AG09309 (cell line): ENCODE data around the gene CANT1.

Experiments
- DNase-seq: peaks from one replicate; pipeline ENCODE4 v3.0.0-alpha.2; 2010; ENCODE audit warnings: low read depth
- H3K4me3 ChIP-seq: 2 replicates; pipeline ENCODE4 v1.5.1; 2011; ENCODE audit warnings: mild to moderate bottlenecking, low read depth, low read length, moderate library complexity; ENCODE audit not compliant: control insufficient read depth
- TF ChIP-seq, protein P1 (sequence below): IDR thresholded peaks from 2 replicates; pipeline ENCODE4 v1.5.1; 2011; ENCODE audit warnings: mild to moderate bottlenecking, low read depth, low read length, inconsistent platforms; ENCODE audit not compliant: insufficient read depth, control insufficient read depth; ENCODE audit errors: missing control alignments

Gene CANT1

DNA sequence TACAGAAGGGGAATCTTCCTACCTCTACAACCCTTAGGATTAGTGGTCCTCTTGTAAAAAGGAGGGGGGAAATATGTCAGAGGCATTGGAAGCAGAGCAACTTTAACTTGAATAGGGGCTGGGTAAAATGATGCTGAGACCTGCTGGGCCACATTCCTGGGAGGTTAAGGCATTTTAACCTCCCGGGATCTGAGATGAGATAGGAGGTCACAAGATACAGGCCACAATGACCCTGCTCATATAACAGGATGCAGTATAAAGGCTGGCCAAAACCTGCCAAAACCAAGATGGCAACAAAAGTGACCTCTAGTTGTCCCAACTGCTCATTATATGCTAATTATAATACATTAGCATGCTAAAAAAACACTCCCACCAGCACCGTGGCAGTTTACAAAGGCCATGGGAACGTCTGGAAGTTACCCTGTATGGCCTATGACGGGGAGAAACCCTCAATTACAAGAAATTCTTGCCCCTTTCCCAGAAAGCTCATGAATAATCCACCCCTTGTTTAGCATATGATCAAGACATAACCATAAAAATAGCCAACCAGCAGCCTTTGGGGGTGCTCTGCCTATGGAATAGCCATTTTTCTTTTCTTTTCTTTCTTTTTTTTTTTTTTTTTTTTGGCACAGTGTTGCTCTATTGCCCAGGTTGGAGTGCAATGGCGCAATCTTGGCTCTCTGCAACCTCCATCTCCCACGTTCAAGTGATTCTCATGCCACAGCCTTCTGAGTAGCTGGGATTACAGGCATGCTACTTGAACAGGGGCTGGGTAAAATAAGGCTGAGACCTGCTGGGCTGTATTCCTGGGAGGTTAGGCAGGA, 8.2 kb upstream of the CANT1 start:
- no peak overlapping the region for H3K4me3 ChIP-seq
- TF ChIP-seq, protein P1, sequence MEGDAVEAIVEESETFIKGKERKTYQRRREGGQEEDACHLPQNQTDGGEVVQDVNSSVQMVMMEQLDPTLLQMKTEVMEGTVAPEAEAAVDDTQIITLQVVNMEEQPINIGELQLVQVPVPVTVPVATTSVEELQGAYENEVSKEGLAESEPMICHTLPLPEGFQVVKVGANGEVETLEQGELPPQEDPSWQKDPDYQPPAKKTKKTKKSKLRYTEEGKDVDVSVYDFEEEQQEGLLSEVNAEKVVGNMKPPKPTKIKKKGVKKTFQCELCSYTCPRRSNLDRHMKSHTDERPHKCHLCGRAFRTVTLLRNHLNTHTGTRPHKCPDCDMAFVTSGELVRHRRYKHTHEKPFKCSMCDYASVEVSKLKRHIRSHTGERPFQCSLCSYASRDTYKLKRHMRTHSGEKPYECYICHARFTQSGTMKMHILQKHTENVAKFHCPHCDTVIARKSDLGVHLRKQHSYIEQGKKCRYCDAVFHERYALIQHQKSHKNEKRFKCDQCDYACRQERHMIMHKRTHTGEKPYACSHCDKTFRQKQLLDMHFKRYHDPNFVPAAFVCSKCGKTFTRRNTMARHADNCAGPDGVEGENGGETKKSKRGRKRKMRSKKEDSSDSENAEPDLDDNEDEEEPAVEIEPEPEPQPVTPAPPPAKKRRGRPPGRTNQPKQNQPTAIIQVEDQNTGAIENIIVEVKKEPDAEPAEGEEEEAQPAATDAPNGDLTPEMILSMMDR = no peak
- DNase-seq = no peak

DNA sequence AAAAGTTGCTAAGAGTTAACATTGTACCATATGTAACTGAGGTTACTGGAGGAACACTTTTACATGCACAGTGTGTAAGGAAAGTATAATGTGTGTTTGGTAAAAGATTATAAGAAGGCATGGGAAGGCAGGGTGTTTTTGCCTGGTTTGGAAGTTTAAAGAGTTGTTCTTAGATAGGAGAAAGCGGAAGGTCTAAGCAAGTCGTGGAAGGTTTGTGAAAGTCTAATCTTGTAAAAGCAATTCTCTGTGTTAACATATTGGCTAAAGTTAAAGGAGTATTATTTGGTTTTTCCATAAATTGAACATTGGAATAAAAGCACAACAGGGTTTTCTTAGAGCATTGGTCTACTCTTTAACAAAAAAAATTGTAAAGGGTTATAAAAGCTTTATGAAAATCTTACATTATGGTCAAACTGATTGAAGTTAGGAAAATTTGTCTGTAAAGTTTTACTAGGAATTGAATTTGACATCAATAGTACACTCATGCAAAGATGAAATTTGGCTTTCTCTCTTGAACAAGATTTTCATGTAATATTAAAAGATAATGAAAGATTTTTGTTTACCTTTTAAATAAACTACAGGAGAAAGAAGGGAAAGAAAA, 4.7 kb upstream of the CANT1 start:
- TF ChIP-seq, protein P1 = no peak
- no peak overlapping the region for H3K4me3 ChIP-seq
- no peak for DNase-seq

DNA sequence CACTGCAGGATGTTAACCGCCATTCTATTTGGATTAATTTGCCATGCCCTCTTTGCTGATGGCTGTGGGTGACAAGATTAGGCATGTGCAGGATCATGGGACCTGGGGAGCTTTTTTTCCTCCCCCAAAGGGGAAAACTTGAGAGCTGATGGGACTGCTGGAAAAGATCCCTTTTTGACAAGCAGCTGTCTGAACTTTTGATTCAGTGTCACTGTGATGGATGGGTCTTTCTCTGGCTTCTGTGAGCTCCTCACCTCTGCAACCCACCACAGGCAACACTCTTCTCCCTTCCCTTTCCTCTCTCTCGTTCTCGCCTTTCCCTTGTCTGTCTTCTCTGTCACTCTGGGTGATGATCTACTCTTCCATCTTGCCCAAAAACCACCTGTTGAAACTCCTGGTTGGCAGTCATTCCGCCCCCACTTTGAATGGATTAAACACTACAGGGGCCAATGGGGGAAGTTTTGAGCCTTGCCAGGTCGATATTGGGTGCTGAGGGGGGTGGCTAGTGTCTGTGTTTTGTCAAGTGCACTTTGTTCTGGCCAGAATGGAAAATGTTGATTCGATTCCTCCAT, 3.1 kb upstream of the CANT1 start:
- H3K4me3 ChIP-seq = no peak overlapping the region
- TF ChIP-seq, protein P1 = no peak

DNA sequence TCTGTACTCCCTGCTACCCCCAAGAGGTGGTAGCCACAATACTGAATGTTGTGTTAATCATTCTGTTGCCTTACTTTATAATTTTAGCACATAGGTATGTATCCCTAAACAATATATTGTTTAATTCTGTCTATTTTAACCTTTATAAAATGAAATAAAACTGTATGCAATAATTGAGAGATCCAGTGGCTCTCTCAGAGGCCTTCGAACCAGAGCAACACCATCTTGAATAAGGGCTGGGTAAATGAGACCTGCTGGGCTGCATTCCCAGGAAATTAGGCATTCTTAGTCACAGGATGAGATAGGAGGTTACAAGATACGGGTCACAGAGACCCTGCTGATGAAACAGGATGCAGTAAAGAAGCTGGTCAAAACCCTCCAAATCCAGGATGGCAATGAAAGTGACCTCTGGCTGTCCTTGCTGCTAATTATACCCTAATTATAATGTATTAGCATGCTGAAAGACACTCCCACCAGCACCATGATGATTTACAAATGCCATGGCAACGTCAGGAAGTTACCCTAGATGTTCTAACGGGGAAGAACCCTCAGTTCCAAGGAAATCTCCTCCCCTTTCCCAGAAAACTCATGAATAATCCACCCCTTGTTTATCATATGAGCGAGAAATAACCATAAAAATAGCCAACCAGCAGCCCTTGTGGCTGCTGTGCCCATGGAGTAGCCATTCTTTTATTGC, 2.0 kb upstream of the CANT1 start:
- no peak for DNase-seq
- TF ChIP-seq, protein P1 = no peak
- H3K4me3 ChIP-seq = no peak overlapping the region

More for the DNA sequence above, 3.1 kb upstream of the CANT1 start:
- no peak for DNase-seq

DNA sequence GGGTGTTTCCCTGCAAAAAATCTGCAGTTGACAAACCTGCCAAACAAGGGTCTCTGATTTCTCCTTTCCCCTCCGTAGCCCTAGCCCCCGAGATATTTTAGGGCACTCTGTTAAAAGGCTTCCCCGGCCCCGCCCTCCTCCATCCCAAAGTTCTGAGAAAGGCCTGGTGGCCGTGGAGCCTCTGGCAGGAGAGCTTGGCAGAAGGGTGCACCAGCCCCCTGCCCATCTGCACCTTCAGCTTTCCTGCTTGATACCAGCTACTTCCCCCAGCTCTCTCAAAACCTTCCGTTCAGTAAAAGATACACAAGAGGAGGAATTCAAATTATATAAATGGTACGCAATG, 711 bp upstream of the CANT1 start:
- H3K4me3 ChIP-seq = peak overlapping the region; percentile 91
- TF ChIP-seq, protein P1 = no peak
- no peak for DNase-seq

DNA sequence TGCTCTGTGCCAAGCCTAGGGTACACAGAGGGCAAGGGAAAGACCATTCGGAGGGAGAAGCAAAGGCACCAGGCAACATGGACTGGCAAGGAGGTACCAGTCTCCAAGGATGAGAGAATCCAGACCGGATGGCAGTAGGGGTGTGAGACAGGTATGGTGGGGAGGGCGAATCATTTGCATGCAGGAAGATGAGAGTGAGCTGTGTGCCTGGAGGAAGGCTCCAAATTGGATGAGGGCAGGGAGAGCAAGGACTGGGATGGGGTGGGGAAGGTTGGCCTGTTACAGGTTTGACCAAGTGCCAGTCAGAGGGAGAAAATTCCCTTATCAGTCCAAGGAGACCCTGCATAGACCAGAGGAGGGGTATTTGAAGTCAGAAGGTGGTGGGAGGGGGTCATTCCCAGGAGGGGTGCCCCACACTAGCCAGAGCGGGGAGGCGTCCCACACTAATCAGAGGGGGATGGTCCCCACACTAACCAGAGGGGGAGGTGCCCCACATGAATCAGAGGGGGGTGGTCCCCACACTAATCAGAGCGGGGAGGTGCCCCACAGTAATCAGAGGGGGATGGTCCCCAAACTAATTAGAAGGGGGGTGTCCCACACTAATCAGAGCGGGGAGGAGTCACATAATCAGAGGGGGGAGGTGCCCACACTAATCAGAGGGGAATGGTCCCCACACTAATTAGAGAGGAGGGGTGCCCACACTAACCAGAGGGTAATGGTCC, 737 bp downstream of the CANT1 start:
- TF ChIP-seq, protein P1 = no peak
- DNase-seq = no peak
- H3K4me3 ChIP-seq = peak overlapping the region; percentile 91
